ENCODE data around the gene FMO1.

FMO1 gene

DNA sequence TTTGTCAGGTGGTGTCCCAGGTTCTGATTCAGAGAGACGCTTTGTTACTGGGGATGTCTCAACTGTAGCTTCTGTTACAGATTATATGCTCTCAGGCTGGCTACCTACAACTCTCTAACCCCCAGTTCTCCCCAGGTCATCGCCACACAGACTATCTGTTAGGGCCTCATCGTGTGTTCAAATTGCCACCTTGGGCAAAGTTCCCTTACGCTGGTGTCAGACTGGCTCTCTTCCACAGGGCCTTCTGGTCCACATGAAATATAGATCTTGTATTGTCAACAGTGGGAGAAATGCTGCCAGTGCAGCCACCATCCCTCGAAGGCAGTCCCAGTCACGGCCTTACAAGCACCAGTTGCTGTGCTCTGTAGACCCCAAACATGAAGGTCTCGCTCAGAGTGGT is 81.0 kb downstream of the FMO1 start:
- Histone ChIP-seq H3K9ac (ENCODE audit: low read length) (no peak overlapping the region), H3K36me3 (replicated peaks; ENCODE audit: low read depth, low read length) (no peaks in the 10 kb centered on the region)

DNA sequence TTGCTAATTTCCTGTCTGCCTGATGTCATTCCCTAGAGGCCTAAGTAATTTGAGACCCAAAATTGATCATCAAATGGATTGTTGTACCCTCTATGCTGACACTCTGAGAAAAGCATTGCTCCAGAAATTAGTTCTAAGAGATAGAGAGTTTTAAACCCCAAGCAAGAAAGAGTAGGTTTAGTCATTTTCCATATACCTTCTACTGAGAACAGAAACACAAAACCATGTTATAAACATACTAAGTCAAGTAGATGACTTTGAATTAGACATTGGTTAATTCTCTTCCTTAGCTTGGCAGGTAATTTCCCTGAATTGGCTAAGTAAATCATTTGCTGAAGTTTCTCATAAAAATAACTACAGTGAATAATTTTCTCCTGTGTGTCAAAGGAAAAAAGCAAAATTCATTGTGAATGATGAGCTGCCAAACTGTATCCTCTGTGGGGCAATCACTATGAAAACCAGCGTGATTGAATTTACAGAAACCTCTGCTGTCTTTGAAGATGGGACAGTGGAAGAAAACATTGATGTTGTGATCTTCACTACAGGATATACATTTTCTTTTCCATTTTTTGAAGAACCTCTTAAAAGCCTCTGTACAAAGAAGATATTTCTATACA is 85.8 kb downstream of the FMO1 start:
- Histone ChIP-seq H3K4me1 (ENCODE audit: low read length) (no peaks in the 10 kb centered on the region), H3K79me2 (ENCODE audit: low read length) (no peaks in the 10 kb centered on the region), H3K4me2 (ENCODE audit: low read length) (no peak overlapping the region), H3K9ac (ENCODE audit: low read length) (no peak overlapping the region), H3K27me3 (ENCODE audit: low read depth, low read length) (no peaks in the 10 kb centered on the region), H4K20me1 (ENCODE audit: insufficient read depth, low read length) (no peaks in the 10 kb centered on the region), H3K27ac (ENCODE audit: low read length) (no peak overlapping the region), H3K4me3 (ENCODE audit: low read length) (no peak overlapping the region), H3K9me3 (ENCODE audit: insufficient read depth, low read length) (no peaks in the 10 kb centered on the region), H3K36me3 (replicated peaks; ENCODE audit: low read depth, low read length) (no peaks in the 10 kb centered on the region), H2AFZ (ENCODE audit: low read depth, low read length) (no peak overlapping the region)
- no peak for TF ChIP-seq CTCF (IDR thresholded peaks at IDR 0.05; ENCODE audit: low read depth, low read length)
- no peak for TF ChIP-seq EZH2phosphoT487 (IDR thresholded peaks at IDR 0.05; ENCODE audit: low read depth)

More for the DNA sequence above, 81.0 kb downstream of the FMO1 start:
- H3K4me2 ChIP-seq (ENCODE audit: low read length), result no peak overlapping the region
- no peak overlapping the region for H3K27ac ChIP-seq (ENCODE audit: low read length)
- H3K9me3 ChIP-seq (ENCODE audit: insufficient read depth, low read length), result no peaks in the 10 kb centered on the region
- H3K27me3 ChIP-seq (ENCODE audit: low read depth, low read length), result no peaks in the 10 kb centered on the region
- H3K4me3 ChIP-seq (ENCODE audit: low read length), result no peak overlapping the region
- no peak for TF ChIP-seq CTCF (IDR thresholded peaks at IDR 0.05; ENCODE audit: low read depth, low read length)
- TF ChIP-seq EZH2phosphoT487 (IDR thresholded peaks at IDR 0.05; ENCODE audit: low read depth), result no peak
- H2AFZ ChIP-seq (ENCODE audit: low read depth, low read length), result no peak overlapping the region
- H3K79me2 ChIP-seq (ENCODE audit: low read length), result no peaks in the 10 kb centered on the region
- no peaks in the 10 kb centered on the region for H4K20me1 ChIP-seq (ENCODE audit: insufficient read depth, low read length)
- H3K4me1 ChIP-seq (ENCODE audit: low read length), result no peaks in the 10 kb centered on the region
